GM19240 (cell line): Measurements from ENCODE around the gene GRM4.

ENCODE experiments used
- DNase-seq: peaks from one replicate; pipeline ENCODE4 v3.0.0; 2011; ENCODE audit warnings: low spot score; ENCODE audit not compliant: insufficient read length

Gene GRM4

DNA sequence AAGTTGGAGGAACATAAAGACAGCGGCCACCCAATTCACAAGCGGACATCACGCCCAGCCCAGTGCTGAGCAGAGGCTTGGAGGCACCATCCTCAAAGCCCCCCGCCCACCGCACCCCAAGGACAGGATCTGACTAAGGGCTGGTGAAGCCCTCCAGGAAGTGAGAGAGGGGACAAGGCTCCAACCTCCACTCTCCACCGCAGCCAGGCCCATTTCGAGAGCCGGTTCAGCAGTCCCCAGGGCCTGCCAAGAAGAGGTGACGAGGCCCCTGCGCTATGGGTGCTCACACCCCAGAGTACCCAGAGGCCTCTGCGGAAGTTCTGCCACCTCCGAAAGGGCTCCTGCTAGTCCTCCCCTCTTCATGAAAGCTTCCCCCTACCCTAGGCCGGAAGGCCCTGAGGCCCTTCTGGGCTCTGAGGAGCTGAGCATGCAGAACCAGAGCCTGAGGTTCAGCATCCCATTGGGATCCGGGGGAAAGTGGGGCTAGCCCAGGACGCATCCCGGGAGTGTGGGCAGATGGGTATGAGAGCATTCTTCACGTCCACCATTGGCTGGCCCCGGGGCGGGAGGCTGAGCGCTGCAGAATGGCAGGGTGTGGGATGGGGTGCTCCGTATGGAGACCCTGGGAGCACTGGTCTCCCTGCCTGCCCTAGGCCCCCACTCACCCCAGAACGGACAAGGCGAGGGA, 2.5 kb downstream of the GRM4 start:
- no peak for DNase-seq

DNA sequence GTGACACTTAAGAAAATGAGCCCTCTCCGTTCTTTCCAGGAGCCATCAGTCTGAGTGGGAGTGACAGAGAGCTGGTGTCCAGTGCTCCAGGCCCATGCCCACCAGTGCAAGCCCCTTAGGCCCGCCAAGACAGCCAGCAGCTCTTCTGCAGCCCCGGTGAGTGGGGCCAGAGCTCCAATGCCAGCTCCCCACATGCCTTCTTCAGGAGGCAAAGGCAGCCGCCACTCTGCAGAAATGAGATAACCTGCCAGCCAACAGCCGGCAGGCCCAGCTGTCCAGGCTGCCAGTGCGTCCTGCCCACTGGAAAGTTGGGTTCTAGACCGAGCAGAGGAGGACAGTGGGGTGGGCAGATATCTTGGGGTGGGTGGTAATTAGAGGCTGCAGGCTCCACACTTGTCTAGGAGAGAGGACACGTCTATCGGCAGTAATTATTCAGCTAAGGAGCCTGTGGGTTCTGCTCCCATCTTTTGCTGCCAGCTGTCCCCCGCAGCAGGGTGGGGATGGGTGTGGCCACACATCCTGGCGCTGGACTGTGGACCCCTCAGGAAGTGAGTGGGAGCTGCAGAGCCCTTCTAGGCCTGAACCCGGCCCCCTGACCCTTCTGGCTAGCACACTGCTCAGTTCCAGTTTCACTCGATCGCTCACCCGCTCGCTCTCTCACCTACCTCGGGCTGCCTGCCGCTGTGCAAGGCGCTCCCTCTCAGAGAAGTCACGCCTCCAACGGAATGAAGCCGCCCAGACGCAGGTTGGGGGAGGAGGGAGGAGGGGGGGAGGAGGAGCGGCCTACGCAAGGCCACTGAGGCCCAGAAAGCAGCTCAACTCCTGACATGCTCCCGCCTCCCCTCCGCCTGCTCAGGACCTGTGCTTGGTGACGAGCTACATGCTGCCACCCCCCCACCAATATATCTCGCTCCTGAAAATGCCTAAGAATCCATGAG, 3.6 kb downstream of the GRM4 start:
- DNase-seq = no peak

DNA sequence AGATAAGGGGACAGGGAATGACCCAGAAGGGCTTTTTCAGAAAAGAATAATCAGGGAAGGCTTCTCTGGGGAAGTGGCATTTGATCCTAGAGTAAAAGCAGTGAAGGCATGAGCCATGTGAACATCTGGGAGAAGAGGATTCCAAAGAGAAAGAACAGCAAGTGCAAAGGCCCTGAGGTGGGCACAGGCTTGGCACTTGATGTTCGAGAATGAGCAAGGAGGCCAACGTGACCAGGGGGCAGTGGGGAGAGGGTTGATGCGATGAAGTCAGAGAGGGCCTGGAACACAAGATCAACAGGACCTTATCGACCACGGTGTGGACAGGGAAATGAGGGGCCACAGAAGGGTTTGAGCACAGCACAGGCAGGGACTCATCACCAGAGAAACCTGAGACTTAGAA, 5.8 kb downstream of the GRM4 start:
- DNase-seq = no peak

DNA sequence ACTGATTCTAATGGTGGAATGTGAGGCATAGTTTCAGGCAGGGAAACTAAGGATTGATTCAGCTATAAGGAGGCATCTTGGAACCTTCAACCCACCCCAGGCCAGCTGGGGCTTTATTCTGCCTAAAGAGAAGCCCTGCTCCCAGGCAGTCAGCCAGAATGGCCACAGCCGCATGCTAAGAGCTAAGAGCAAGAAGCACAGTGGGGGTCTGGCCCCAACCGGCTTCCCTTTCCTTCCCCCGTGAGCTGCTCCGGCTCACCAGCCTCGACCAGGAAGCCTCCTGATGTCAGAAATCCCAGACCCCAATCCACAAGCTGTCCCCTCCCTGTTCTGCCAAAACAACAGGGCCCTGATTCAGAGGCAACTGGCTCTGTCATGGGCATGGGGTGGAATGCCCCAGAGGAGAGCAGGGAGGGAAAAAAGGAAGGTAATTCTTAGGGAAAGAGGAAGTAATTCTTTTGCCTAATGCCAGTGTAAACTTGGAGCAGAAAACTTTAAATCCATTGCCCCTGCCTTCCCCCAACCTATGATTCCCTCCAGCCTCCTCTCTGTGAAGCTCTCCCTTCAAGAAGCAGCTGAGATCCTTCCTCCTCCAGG, 6.9 kb downstream of the GRM4 start:
- no peak for DNase-seq

DNA sequence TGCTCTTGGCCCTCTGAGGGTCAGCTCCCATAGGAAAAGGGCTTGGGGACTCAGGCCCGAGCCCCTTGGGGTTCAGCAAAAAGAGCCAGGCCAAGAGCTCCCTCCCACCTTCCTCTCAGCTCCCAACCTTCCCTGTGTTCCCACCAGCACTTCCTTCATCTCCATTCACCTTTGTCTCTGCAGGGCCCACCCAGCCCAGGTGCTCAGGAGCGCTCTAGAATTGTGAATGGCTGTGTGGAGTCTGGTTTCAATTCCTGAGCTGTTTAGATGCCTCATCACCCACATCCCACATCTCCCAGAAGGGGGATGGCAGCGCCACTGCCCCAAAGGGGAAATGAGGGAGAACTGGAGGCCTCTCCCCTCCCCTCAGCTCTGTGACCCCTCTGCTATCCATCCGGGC, 7.7 kb downstream of the GRM4 start:
- no peak for DNase-seq

DNA sequence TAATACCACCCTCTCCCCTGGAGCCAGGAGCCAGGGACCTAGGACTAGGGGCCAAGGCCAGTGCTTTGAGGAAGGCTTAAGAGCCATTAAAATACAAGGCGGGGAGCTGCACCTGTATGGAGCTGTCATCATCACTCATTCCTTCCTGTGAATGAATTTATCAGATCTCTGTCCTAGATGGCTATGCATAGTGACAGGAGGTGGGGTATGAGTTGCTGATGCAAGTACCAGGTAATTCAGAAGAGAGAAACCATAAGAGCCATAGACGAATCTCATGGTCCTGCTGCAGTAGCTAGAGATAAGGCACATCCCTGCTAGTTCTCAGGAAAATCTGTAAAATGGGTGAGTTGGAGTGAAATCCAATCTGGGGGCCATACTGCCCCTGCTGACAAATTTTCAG, 10.3 kb downstream of the GRM4 start:
- no peak for DNase-seq

DNA sequence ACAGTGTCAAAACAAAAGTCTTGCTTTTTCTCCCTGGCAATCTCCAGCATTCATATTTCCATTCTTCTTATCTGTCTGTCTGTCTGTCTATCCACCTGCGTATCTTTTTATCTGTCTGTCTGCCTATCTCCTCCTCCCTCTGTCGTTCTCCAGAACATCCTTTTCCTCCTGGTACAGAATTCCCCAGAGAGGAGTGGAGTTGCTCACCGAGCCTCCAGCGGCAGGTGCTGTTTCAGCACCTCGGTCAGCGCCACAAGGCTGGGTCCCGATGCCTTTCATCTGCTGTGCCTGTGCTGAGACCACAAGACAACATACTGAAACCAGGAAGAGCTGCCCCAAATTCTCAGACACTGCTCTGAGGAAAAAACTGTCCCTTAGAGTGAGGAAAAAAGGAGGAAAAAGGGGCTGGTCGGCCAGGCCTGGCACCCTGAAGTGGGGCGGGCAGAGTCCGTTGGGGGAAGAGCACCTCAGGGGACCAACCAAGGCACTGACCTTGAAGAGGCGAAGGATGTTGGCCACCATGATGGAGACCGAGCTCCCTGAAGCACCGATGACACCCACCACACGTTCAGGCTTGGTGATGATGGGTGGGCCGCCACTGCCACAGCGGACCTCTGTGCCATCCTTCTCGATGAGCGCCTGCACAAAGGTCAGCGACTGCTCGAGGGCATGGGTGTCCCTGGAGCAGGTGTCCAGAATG, 13.3 kb downstream of the GRM4 start:
- peak; percentile 40 for DNase-seq

DNA sequence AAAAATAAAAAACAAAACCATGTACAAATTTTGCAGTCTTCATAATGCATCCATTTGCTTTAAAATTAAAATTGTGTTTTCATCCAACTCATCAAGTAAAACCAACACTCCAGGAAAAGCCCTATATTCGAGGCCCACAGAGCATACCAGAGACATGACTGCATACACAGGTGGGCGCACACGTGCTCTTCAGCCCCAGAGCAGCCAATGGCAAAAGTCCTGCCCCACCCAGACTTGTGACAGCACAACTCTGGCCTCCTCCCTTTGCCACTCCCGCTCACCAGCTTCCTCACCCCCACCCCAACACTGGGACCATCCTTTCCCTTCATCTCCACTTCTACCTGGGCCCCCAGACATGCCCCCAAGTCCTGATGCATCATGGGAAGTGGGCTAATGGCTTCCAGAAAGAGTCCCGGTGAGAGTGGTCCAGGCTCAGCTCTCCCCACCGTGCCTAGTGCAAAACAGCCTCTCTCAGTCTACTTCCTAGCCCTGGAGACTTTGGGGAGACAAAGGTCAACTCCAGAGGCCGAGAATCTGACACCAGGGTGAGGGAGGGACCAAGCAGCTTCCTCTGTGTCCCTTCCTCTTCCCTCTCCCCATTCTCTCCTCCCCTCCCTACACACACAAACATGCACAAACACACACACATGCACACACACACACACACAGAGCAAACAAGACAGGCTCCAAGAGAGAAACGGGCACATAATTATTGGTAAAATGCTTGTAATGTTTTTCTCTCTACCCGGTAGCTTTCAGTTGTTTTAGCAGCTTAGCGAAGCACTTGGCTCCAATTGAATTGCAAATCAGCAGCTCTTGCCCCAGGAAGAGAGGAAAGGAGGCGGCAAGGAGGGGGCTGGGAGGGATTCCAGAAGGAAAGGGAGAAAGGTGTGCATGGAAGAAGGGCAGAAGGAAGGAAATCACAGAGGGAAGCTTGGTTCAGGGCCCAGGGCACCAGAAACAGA, 14.3 kb downstream of the GRM4 start:
- no peak for DNase-seq

DNA sequence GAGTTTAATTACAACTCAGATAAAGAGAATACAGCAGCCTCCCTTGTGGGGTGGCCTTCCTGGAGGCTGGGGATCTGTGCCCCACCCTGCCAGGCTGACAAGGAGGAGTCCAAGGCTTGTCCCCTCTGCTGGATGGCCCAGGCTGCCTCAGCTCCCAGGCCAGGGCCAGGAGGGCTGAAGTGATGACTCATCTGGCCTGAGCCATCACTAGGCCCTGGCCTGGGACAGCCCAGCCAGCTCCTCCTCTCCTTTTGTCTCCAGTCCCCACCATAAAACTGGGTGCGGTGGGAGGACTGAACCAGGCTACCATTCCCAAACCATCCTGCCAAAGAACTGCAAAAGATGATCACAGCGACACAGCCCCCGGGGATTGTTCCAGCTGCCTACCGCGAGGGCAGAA, 15.0 kb downstream of the GRM4 start:
- DNase-seq = no peak

DNA sequence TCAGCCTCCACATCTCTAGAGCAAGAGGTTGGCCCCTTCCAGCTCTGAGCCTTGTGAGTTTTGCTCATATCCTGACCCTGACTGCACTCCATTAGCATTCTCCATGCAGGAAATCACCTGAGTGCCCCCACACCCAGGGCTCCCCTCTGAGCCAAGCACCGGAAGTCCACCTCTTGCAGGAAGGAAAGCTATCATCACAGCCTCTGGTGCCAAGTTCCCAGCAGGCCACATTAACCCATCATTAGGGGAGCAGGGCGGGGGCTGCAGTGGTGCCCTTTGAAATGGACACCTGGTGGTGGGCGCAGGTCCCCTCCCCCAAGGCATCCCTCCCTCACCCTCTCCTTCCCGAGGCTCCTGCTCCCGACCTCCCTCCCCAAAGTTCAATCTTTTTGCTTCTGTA, 16.1 kb downstream of the GRM4 start:
- DNase-seq = no peak

DNA sequence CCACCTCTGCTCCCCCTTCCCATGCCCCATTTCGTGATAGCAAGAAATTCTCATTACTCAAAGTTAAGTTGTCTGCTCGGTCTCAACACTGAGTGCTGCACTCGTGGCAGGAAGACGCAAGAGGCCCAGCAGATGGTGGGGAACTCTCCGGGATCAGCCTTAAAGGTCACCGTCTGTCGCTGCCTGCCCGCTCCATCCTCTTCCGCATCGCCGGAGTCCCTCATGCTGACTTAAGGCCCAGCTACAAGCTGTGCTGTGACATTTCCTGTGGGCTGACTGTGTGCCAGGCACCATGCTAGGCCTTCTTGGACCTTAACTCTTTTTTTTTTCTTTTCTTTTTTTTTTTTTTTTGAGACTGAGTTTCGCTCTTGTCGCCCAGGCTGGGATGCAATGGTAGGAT, 17.8 kb downstream of the GRM4 start:
- no peak for DNase-seq

DNA sequence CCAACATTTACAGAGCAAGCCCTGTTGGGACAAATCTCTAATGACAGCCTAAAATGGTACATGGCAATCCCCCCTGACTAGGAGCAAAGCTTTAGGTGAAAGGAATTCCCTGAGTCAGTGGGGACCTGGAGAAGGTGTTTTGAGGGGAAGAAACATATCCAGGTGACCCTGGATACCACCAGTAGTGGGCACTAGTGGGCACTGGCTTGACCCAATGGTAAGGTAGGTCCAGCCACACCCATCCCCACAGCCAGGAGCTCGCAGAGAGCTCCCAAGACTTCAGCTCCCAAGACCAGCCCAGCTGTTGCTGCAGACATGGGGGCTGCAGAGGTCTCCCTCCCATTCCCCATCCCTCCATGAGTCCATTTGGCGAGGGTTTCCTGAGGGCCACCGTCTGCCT, 19.5 kb downstream of the GRM4 start:
- DNase-seq = no peak

DNA sequence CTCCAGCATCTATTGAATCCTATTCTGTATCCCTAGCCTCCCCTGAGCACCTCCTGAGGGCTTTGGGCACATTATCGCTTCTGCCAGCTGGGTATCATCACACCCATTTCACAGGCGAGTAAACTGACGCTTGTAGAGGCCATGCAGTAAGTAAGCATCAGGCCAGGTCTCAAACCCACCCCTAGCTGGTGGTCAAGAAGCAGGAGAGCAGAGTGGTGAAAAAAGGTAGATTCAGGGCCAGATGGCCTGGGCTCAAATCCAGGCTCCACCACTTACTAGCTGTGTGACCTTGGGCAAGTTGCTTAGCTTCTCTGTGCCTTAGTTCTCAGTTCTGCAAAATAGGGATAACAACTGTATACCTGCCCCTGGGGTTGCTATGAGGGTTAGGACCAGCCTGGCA, 19.9 kb downstream of the GRM4 start:
- no peak for DNase-seq

DNA sequence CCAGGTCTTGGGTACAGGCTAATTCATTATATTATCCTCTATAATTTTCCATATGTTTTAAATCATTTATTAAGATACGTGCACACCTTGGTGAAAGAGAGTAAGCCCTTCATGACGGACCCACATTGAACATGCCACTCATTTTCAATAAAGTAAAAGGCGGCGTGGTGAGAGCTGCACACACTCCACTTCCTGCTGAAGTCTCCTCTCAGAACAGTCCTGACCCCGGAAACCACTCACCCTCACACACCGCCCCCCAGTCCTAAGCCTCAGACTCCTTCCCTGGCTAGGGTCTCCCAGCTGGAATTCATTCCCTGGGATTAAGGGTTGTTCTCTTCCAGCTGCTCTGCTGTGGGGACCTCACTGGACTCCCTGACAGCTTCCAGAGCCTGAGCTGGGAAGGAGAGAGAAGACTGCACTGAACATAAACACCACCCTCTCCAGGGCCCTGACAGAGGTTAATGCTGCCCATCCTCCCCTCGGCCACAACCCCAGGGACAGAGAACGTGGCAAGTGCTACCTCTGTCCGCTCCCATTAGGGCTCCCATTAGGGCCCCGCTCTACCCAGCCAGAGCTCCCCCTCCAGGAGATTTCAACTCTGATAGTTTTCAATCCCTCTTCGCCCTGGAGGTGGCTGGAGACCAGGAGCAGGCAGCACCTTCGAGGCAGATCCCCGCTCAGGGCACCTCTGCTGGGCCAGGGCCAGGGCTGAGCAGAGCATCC, 24.8 kb downstream of the GRM4 start:
- no peak for DNase-seq

DNA sequence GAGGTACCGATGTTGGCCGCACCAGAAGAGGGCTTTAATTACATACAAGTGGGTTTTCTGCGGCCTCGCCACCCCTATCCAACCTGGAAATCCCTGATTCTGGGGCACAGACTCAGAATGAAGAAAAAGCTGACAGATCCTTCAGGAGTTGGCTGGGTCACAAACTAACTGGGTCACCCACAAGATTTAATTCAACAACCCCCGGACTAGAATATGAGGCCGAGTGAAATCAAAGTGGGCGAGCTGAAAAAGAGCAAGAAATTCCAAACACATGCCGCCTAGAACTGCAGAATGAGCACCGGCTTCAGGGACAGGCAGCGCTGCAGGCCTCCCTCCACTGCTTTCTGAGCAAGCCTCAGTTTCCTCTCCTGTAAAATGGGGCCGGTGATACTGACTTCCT, 30.0 kb downstream of the GRM4 start:
- DNase-seq = no peak

DNA sequence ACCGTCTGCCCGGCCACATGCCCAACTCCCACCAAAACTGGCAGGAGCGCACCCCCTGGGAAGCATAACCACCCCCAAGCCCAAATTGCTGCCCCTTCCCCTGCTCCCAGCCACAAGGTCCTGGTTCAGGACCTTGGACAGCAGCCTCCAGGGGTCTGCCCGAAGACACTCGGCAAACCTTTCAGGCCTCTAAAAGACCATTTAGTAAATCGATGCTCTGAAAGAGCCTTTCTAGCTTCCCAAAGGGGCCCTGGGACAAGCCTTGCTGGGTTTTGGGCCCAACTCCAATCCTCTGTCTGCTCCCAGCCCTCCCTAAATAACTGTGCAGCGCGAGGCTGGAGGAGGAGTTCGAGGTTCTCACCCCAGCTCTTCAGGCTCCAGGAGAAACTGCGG, 30.5 kb downstream of the GRM4 start:
- no peak for DNase-seq

DNA sequence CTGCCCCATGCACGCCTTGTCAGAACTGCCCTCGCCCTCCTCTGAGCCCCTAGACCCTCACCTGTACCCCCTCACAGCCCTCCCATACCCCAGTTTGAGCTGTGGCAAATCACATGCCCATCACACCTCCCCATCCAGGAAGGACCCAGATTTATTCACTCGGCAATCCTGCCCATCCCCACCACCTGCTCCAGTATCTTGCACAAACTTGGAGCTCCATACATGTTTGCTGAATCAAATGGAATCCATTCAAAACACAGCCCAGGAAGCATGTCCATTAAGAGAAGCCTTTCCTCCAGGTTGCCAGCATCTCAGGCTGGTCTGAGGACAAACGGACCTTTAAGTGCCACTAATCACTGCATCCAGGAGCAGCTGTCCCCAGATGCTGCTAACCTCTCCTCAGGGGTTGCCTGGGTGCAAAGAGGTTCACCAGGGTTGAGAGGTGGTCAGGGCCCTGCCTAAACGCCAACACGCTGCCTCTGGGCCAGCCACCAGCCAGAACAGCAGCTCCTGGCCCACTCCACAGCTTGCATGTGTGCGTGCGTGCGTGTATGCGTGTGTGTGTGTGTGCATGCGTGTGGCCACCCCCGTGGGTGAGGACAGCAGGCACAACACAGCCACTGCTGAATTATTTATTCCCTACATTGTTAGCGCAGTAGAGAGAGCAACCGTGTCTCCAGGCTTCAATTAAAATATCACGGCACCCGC, 31.0 kb downstream of the GRM4 start:
- DNase-seq = no peak

DNA sequence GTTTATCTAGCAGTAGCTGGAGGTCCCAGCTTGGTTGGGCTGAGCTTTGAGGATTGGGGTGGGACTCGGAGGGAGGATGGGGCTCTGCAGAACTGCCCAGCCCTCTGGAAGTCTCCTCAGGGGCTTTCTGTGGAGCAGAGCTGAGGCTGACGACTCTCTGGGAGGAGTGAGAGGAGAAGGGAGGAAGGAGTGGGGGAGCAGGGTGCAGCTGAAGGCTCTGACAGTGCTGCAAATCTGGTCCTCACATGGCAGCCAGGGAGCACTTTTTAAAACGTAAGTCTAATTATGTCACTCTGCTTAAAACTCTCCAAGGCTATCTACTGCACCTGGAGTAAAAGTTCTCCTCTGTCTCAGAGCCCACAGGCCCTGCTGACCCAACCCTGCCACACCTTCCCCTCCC, 32.4 kb downstream of the GRM4 start:
- DNase-seq = no peak

DNA sequence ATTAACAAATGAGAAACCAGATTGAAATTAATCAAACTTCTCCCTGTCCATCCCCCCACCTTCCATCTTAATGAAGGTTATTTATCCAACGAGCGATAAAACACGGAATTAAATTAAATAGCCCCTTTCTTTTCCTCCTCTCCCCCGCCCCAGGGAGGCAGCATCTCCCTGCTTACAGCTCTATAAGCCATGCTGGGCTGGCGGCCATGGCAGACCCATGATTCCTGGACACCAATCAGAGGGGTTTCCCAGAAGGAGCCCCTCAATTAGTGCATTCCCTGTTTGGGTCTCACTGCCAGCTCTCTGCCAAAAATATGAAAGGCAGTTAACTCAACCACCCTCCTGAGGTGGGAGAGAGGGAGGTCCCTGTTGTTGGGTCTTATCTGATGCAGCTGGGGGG, 33.8 kb downstream of the GRM4 start:
- DNase-seq = no peak
